HG02642 (cell line): ENCODE measurements around the gene ICOS.

Experiments
- ATAC-seq: cut with Tn5 transposase; IDR thresholded peaks from one replicate; pipeline ENCODE4 v1.9.1; 2021; ENCODE audit warnings: mild to moderate bottlenecking; ENCODE audit not compliant: unreplicated experiment, poor library complexity

The ICOS gene

DNA sequence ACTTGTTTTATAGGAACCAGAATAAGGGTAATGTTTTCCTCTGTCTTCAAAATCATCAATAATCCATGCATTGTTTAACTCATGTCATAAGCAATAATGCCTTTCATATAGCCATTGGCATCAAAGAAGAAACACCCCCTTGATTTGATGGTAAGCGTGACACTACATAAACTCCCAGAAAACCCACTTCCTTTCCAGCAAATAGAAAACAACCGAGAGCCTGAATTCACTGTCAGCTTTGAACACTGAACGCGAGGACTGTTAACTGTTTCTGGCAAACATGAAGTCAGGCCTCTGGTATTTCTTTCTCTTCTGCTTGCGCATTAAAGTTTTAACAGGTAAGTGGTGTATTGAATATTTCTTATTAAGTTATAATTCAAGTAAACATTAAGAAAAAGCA, at the start of gene ICOS:
Gene ICOS, plus strand, starts transcription at position 229 of the 400 bp plus-strand sequence. Its CDS starts 52 bp downstream, at position 281.
- ATAC-seq, result no peak

- ATAC-seq, result no peak
Measured at GRCh38 chr2:203887677-203888076, 48.9 kb upstream of the ICOS start.

GRCh38 chr2:203889542-203889941, 47.0 kb upstream of the ICOS start:
- ATAC-seq, result no peak

DNA sequence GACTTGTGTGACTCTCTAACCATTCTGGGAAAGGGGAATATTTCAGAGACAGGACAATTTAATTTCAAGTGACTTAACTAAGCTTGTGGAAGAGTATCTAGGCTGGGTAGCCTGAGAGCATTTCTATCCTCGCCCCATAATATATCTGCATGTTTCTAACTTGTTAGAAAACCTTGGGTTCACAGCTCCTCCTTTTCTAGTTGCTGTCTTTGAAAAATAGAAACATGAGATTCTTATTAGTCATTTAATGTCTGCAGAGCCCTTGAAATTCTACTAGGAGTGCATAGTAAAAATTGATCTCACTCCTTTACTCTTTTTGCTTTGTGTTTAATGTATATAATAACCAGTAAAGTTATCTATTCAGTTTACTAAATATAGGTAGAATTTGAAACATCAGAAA, 46.6 kb upstream of the ICOS start:
- ATAC-seq, result no peak

DNA sequence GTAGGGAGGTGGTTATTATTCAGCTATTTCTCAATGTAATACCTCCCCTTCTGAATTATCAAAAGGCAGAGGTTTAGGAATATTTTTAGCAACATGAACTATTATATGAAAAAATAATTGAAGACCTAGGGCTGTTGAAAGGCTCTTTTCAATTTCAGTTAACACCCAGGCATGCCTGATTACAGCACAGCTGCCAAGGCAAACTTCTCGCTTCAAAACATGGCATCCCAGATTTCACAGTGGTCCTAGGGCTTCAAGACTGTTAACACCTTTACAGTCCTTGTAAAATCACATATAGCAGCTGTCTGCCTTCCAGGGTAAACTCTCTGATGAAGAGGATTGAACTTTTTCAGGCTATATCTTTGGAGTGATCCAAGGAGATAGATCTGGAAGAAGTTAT, 45.8 kb upstream of the ICOS start:
- no peak for ATAC-seq

- ATAC-seq, result no peak
Measured at GRCh38 chr2:203891474-203891873, 45.1 kb upstream of the ICOS start.

DNA sequence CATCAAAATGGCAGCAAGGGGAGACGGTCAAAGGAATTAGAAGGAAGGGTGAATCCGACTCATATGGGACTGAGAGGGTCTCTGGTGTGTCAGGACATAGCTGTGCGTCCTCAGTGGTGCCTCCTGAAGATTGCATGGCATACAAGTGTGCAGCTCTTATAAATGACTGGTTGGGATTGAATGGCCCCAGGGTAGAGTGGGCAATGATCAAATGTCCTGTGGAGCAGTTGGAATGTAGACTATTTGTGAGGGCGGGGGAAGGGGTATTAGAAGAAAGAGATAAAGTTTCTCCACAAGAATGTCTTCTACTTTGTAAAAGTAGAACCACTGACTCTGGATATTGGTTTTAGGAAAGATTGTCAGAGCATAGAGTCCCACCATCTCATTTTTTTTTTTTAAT, 44.4 kb upstream of the ICOS start:
- ATAC-seq, result no peak

DNA sequence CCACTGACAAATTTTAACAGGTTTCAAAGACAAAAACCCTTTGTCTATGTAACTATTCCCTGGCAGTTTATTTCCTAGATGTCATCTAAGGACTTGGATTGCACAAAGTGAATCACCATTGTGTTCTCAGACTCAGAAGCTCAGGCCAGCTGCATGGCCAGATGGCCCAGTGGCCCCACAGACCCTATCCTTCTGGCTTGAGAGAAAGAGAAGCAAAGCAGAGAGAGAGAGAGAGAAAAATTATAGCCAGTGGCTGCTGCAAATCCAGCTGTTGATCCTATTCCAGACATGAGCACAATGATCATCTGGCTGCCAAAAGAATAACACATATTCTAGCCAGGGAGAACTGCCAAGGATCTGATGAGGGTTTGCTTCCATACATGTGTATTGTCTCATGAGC, 43.2 kb upstream of the ICOS start:
- no peak for ATAC-seq

DNA sequence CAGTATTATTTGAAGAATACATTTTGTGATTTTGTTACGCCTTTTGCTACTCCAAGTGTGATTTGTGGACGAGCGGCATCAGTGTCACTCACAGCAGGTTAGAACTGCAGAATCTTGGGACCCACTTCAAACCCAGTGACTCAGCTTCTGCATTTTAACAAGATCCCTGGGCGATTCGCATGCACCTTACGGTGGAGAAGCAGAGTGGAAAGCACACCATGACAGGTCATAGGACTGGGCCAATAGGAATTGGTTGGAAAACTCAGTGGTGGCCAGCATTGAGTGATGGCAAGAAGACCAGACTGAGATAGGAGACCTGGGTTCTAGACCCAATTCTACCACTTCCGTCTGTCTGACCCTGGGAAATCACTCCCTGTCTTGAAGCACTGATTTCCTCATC, 42.7 kb upstream of the ICOS start:
- ATAC-seq, result no peak

- ATAC-seq, result no peak
Measured at GRCh38 chr2:203894262-203894661, 42.3 kb upstream of the ICOS start.

GRCh38 chr2:203897544-203897943, 39.0 kb upstream of the ICOS start:
- ATAC-seq, result no peak

- ATAC-seq, result no peak
Measured at GRCh38 chr2:203898657-203899056, 37.9 kb upstream of the ICOS start.

- ATAC-seq, result no peak
Measured at GRCh38 chr2:203900253-203900652, 36.3 kb upstream of the ICOS start.

DNA sequence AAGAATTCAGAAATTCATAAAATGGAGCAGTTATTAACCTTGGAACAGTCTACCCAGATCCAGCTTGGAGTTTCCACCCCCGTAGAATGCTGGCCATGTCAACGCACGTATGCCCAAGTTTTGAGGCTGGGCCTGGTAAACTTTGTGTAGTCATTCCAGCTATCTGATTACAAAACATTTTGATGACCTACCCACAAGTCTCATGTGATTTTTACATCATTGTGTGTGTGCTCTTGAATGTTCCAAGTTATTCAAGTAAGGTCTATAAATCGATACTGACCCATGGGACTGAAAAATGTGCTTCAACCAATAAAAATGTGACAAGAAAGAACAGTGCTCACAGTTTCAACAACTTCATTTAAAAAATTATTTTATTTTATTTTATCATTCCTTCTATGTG, 32.5 kb upstream of the ICOS start:
- ATAC-seq, result no peak

GRCh38 chr2:203905656-203906055, 30.9 kb upstream of the ICOS start:
- ATAC-seq, result no peak

- no peak for ATAC-seq
Measured at GRCh38 chr2:203908066-203908796, 28.3 kb upstream of the ICOS start.

DNA sequence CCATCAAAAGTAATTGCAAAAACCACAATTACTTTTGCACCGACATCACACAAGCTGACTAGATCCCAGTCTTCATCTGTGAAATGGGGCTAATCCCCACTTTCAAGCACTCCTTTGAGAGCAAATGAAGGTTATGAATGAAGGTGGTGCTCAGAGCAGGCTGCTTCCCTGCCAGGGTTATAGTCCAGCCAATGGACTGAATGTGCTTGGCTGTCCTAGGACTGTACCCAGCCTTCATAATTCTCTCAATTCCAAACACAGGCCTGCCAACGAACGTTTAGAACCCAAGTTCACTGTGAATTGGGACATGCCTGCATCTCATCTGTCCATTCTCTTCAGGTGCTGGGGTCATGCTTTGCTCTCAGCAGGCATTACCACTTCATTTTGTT, 27.8 kb upstream of the ICOS start:
- ATAC-seq, result no peak

- no peak for ATAC-seq
Measured at GRCh38 chr2:203909261-203909967, 27.1 kb upstream of the ICOS start.

DNA sequence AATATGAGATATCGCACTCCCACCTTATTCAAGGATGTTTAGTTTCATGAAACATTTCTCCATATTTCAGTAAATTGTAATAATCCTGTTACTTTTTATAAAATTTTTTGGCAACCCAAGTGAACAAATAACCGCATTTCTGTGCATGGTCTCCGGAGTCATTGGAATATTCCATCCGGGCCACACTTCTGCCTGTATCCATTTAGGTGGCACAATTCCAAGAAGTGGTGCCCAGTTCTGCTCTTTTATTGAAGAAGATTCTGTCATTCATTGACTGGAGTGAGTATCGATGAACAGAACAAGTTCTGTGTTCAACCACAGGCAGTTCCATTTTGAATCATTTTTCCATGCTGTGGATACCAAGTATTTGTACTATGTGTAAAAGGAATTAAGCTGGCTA, 26.6 kb upstream of the ICOS start:
- no peak for ATAC-seq

GRCh38 chr2:203913947-203914346, 22.6 kb upstream of the ICOS start:
- ATAC-seq, result no peak

DNA sequence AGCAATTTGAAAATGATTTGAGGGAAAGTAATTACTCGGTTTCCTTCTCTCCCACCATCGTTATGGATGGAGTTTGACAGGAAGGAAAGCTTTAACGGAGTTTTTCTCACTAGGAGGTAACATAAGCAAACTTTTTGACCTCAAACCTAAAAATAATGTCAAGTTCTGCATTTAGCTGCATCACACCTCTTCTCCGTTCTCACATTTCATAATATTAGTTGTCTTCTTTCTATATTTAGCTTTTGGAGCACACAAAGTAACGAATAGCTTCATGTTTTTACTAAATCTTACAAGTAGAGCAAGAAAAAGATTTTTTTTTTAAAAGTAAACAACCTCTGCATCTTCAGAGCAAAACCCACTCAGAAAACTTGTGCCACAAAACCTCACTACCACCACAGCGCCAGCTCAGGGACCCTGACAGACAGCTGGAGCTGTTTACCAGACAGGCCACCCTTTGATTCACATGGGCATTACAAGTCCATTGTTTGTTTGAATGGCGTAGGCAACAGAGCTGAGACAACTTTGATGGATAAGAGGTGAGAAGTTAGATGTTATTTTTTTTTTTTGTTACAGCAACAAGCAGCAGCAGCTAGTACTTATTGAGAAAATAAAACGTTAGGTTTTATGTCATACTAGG, 21.9 kb upstream of the ICOS start:
- ATAC-seq, result no peak

DNA sequence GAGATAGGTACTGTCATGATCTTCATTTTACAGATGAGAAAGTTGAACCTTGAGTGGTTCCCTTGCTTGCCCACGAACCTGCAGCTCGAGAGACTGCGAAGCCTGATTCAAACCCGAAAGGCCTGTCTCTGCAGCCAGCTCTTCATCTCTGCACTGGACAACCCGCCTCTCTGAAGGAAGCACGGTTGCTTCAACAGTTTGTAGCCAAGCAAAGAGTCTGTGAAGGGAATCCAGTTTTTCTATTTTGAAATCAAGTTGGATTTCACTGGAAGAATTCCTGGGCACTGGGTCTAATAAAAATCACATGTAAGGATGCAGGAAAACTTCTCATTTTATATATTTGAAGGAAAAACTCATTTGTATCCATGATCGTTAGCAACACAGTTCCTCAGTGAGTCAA, 21.3 kb upstream of the ICOS start:
- ATAC-seq, result no peak
